Erythroblast (primary cell): ENCODE results near the gene PSAPL1.

ENCODE experiments used
- DNase-seq, 2 experiments: peaks; one replicate each; lab custom pipeline; 2025; lab: John Stamatoyannopoulos, UW
- GATA1 ChIP-seq: IDR thresholded peaks from 2 replicates; pipeline ENCODE4 v1.6.1; 2011; ENCODE audit warnings: low read depth, mild to moderate bottlenecking, control low read depth, low read length, moderate library complexity
- POLR2A ChIP-seq: IDR thresholded peaks from 2 replicates; pipeline ENCODE4 v1.6.1; 2011; ENCODE audit warnings: mild to moderate bottlenecking, low read length

PSAPL1 gene

DNA sequence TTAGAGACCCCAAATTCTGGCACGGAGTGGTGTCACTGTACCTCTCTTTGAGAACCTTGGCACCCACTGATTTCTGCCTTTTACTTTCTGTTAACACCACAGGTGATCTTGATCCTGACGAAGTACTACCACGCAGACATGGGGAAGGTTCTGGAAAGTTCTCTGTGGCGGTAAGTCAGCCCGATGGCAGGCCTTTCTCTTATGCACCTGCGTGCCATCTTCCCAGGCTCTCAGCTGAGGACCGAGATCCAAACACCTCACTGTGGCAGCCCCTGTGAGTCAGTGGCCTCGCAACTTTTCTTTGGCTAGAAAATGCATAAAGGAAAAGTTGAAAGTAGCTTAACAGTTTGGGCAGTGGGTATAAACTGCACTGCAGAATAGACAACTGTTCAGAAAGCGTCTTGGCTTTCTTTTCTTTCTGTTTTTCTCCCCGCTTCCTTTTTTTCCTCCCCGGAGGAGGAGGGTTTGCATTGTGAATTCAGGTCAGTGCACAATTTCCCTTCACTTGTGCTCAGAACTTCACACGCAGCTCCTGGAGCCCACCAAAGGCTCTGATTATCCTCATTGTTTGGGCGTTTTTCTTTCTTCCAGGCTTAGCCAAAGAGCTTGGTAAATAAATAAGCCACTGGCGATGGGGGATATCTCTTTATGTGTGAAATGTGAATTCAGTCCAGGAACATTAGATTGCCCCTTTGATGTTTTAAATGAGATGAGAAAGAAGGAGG lies 38.4 kb downstream of the PSAPL1 start:
- no peak for DNase-seq
- no peak for TF ChIP-seq POLR2A
- no peak for TF ChIP-seq GATA1

DNA sequence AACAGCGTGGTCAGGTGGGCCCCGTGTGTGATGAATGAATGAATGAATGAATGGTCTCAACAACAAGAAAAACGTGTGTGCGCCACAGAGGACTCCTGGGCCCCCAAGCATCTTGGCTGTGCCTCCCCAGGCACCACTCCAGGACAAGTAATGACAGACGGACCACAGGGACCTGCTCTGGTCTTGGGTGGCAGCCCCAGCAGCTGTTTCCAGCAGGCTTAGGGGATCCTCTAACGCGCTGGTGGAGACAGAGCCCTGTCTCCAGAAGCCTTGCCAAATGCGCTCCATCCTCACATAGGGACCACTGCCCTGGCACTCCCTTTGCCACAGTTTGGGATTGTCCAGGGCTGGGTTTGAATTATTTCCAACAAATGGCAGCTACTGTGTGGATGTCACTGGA lies 39.1 kb downstream of the PSAPL1 start:
- no peak for TF ChIP-seq GATA1
- TF ChIP-seq POLR2A = no peak
- no peak for DNase-seq

DNA sequence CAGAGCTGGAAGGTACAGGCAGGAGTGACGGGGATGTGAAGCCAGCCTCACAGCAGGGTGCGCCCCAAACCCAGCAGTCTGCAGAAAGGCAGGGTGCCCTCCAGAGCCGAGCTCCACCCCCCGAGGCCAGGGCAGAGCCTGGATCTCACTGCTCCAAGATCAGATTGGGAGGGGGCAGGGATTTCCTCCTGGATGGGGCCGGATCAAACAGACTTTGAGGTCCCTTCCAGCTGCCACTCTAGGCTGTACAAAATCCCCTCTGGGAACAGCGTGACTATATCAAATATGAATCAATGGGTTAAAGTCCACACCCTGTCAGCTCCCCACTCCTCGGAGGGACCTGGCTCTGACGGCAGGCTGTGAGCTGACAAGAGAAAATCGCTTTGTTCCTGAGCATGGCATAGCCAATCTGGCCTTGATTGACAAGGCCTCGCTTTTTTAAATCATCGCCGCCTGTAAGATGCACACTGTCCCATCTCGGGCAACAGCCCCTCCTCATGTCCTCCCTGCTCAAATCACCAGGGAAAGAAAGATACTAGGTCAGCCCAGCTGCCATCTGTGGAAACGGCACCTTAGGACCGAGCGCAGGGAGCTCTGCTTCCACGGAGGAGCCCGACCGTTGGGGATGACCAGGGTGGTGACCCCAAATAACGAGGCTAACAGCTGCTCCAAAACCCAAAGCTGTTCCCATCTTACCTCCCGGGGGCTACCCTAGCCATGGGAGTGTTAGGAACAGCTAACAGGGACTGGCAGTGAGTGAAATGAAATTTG lies 39.9 kb downstream of the PSAPL1 start:
- no peak for TF ChIP-seq POLR2A
- no peak for TF ChIP-seq GATA1
- no peak for DNase-seq

DNA sequence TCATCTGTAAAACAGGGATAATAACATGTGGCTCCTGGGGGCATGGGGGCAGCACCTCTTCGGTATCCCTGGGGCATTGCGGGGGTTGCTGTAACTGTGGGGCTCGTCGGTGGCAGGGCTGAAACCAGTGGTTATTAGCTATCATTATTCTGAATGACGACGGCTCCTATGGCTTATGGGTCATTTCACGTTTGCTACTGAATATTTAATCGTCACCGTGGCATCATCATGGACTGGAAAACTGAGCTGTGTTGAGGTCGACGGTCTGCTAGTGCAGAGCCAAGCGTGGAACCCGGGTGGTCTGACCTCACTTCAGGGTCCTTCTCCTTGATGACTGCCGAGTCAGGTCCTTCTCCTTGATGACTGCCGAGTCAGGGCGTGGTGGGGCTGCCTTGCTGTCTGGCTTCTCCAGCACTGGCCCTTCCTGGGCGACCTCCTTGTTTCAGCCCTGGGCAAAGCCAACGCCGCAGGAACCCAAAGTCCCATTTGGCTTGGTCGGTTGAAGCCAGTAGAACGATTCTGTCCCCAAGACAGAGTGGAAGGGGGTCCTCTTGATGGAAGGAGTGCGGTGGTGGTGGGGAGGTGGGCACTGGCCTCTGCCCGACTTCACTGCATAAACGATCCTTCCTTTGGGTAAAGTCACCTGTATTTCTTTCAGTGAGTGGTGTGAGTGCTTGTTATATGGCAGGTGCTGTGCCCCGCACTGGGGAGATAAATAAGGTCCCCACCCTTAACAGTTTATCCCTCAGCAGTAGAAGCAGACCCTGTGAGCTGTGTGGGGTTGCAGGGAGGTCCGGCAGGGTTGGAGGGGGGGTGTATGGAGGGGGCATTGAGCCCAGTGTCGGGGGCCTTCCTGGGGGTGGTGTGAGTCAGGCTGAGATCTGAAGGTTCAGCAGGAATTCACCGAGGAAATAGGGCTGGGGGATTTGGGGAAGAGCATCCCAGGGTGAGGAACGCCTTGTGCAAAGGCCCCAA lies 40.8 kb downstream of the PSAPL1 start:
- TF ChIP-seq POLR2A (no peak), GATA1 (no peak)
- DNase-seq = no peak

DNA sequence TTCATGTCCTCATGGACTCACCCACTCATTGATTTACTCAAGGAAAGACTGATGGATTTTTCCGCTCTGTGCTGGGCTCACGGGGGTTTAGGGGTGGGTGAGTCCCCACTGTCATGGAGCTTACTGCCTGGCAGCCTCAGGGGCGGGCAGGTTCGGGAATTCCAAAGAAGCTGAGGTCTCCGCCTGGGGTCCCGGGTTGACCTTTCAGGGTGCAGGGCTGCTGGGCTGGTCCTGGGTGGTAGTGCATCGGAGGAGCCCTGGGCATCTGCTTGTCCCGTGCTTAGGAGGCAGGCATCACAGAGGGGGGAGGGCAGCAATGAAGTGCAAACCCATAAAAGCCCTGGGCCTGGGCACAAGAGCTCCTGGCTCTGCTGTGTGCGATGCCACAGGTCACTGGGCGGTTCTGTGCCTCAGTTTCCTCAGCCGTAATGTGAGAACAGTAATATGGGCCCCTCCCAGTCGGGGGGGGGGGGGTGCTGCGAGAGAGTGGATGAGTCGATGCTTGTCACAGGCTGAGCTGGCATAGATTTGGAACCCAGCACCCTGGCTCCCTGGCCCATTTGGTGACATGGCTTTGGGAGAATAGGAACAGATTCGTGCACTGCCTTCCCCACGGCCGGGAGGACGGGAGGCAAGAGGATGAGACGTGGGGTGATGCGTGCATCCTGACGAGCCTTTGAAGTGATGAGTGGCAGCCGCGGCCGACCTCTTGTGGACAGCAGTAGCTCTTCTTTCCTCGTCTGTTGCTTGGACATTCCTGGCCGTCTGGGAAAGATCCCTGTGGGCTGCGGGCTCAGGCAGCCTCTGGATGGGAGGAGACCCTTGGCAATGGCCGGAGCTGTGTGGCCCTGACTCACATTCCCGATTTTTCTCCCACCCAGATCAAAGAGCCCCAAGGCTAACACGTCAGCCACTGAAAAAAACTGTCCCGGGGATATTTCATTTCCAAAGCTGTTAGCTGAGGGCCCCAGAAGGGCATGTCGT lies 42.0 kb downstream of the PSAPL1 start:
- TF ChIP-seq GATA1 = no peak
- TF ChIP-seq POLR2A = no peak
- no peak for DNase-seq

DNA sequence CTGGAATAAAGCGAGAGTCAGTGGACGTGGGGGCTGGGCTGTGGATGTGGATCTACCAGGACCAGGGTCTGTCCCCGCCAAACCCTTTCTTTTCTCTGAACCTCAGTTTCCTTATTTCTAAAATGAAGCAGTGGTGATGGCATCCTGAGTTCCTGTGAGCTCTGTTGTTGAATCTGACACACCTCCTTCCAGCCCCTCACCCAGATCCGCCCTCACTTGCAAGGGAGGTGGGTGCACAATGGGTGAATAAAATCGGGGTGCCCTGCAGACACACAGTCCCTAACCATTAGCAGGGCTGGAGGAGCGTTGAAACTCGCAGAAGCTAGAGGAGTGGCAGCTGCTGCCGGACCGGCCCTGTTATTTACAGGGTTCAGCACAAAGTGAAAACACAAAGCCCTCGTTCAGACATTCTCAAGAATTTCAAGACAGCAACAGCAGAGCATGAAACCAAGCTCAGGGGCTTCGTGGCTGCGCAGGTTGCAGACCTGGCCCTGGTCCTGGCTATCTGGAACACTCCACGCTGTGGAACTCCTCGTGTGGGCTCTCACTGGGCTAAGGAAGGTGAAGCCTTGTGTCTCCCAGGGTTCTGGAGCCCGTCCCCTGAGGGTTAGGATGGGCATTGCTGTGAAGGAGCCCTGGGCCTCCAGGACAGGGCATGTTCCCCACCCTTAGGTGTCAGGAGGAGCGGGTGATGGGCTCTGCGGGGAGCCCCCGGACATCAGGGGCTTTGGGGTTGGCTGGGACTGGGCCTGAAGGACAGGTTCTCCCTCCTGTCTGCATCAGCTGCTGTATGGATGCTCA lies 42.9 kb downstream of the PSAPL1 start:
- TF ChIP-seq POLR2A (no peak), GATA1 (no peak)
- DNase-seq = no peak

DNA sequence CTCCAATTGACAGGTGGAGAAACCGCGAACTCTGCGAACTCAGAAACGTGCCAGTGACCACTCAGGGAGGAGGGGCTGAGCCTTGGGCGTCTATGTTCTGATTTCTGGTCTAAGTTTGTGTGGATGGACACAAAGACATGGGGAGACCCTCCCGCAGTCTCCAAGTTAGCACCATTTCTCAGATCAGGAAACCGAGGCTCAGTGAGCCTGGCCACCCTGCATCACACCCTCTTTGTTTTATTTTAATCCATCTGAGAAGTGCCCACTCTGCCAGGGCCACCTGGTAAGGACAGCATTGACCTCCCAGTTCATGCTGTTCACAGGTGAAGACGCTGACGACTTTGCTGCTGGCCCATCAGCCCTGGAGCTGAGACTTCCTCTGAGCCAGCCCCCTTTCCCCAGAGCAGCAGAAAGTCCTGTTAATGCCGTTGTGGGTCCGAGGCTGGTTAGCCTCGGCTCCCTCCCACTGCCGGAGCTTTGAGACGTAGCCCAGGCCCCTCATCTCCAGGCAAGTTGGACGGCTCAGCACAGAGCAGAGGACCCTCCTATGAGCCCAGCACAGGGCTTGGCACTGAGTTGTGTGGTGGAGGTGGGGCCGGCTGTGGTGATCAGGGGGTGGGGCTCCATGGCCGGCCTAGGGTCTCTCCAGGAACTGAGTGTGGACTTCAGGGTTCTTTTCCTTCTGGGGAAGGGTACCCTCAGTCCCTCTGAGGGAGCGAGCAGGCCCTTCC lies 43.7 kb downstream of the PSAPL1 start:
- no peak for DNase-seq
- TF ChIP-seq GATA1 = no peak
- TF ChIP-seq POLR2A = no peak

DNA sequence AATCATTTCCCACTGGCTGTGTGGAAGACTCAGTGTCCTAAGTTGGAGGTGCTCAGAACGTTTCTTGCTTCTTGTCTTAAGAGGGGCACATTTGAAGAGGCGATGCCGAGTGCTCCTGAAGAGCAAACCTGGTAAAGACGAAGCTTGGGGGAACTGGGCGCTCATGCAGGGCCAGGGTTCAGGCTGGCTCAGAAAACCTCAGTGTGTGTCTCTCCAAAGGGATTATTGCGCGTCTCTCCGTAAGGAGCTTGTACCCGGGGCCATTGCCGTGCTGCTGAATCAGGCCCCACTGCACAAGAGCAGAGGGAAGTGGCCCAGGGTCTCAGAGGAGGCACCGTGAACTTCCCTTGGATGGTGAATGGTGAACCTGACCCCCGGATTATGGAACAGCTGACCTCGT lies 44.4 kb downstream of the PSAPL1 start:
- TF ChIP-seq GATA1 (no peak), POLR2A (no peak)
- DNase-seq = no peak

DNA sequence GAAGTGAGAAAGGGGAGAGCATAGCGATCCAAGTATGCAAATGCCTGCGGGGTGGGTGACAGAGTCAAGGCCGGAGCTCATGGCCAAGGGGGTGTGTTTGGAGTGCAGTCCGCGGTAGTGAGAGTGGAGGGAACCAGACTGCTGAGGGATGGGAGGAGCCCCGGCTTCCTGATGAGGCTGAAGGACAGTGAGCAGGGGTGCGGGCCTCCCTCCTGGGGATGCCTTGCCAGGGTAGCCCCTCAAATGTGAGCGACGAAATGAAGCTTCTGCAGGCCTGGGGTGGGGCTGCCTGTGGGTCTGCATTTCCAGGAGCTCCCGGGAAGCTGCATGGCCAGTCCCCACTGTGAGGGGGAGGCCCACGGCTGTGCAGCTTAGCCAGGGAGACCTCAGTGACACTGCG lies 45.0 kb downstream of the PSAPL1 start:
- DNase-seq = no peak
- TF ChIP-seq POLR2A = no peak
- TF ChIP-seq GATA1 = no peak

DNA sequence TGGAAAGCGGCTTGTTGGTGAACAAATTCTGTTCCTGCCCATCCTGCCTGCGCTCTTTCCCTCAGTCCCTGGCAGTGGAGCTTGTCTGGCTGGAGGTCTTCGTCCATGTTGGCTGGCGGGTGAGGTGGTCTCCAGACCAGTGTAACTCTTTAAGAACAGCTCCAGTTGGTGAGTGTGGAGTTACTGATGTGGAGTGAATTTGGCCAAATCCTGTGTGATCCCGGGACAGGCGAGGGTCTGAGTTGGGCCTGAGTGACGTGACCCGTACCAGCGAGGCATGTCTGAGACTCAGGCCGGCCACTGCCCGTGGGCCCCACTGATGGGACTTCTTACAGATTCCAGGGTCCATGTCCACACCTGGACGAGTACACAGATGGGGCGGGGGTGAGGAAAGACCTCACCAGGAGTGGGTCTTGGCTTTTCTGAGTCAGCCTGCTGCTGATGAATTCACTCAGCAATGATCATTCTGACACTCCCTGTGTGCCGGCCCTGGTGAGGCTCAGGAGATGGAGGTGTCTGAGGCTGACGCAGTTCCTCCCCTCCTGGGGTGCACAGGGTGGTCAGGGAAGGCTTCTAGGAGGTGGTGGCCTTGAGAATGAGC lies 45.5 kb downstream of the PSAPL1 start:
- TF ChIP-seq POLR2A (no peak), GATA1 (no peak)
- no peak for DNase-seq

DNA sequence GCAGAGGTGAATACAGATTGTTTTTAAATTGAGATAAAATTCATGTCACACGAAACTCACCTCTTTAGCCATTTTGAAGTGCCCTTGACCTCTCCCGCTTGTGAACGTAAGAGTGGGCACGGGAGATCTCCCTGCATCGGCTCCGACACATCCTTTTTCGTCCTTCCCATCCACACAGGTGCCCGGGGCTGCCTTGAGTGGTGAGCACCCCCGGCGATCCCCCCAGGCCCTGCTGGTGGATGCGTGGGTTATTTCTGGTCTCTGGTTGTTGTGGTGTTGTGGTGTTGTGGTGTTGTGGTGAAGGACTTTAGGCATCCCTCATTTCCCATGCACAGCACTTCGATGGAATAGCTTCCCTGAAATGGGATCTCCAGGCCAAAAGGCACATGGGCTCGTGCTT lies 46.1 kb downstream of the PSAPL1 start:
- TF ChIP-seq POLR2A (no peak), GATA1 (no peak)
- DNase-seq = no peak
